GM12874 (cell line): ENCODE measurements around the gene ITM2A.

Source experiments
- CTCF ChIP-seq: IDR thresholded peaks from 2 replicates; pipeline ENCODE4 v1.5.1; 2011; ENCODE audit warnings: low read depth, mild to moderate bottlenecking, control low read depth, low read length, moderate library complexity; ENCODE audit not compliant: insufficient read depth

Gene ITM2A

DNA sequence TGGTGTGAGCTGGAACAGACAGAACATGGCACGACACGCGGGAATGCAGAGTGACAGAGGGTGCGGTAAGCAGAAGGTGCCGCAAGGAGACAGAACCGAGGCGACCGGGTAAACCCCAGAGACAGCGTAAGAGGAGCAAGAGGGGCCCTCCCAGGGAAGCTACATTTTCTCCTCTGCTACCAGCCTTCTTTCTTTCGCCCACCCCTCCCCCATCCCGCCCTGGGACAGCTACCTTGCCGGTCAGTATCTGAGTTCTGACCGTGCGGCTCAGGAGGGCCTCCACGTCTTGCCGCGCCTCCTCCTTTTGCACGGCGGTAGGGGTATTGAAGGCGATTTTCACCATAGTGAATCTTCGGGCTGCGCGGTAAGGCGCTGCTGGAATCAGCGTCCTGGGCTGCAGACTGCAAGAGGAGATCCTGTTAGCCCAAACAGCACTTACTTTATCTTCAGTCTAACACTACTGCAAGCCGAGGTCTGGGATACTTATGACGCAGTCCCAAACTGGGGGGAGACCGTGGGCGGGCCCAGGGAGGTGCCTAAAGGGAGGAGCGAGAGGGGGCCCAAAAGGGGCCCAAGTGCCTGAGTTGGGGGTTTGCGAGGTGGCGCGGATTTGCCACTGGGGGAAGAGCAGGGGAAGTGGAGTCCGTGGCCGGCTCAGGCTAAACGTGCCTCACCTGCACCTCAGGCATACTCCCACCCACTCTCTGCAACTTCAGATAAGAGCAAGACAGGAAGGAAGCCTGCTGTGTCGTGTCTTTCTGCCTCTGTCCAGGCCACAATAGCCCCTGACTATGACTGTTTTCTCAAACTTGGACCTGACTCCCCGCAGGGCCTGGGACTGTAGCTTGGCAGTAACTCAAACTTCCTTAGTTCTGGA is at the start of gene ITM2A:
ITM2A (minus strand) TSS at position 462 of the 877 bp plus-strand sequence; CDS start at position 343, 119 bp downstream.
- no peak for TF ChIP-seq CTCF

DNA sequence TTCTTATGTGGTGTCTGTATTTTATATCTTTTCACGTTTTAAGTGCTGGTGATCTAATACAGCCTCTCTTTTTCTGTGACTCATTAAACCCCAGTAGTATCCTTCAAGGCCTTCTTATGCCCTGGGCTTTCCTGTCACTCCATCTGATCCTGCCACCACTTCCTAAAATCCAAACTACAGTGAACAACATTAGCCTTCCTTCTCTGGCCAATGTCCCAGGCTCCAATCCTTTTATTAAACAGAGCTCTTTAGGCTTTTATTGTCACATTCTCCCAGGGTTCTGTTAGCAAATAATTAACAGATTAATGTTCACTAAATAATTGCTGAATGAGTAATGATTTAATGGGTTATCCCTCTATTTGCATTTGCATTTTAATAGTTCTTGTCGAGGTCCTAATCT is 47.9 kb upstream of the ITM2A start:
- no peak for TF ChIP-seq CTCF

DNA sequence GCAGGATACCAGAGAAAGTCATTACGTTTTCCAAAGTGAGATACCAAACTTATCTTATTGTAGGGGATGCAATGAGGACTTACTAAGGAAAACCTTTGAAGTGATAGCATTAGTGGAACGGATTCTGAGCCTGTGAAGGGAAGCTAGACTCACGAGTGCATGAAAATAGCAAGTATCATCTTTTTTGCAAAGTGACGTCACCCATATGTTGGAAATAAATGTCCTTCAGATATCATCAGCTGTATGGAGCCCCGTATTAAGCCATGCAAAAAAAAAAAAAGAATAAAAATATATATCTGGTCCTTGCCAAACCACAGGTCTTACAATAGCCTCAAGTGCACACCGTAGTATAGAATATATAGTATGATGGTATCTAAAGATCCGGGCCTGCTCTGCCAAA is 46.8 kb upstream of the ITM2A start:
- no peak for TF ChIP-seq CTCF

GRCh38 chrX:79412972-79413371 is 45.8 kb upstream of the ITM2A start:
- no peak for TF ChIP-seq CTCF

GRCh38 chrX:79412166-79412565 is 45.0 kb upstream of the ITM2A start:
- no peak for TF ChIP-seq CTCF

GRCh38 chrX:79409657-79410056 is 42.5 kb upstream of the ITM2A start:
- TF ChIP-seq CTCF, result no peak

DNA sequence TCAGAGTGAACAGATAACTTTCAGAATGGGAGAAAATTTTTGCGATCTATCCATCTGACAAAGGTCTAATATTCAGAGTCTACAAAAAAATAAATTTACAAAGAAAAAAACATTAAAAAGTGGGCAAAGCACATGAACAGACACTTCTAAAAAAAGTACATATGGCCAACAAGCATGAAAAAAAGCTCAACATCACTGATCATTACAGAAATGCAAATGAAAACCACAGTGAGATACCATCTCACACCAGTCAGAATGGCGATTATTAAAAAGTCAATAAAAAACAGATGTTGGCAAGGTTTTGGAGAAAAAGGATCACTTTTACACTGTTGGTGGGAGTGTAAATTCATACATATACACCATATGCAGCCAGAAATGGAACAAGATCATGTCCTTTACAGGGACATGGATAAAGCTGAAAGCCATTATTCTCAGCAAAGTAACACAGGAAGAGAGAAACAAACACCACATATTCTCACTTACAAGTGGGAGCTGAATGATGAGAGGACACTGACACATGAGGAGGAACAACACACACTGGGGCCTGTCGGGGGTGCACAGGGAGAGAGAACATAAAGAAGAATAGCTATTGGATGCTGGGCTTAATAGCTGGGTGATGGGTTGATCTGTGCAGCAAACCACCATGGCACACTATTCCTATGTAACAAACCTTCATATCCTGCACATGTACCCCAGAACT is 41.6 kb upstream of the ITM2A start:
- TF ChIP-seq CTCF, result no peak
